Sigmoid colon (tissue), 7 donors: ENCODE measurements around the gene TNFRSF13B. TPM values are rescaled to one million over a fixed set of nuclear protein-coding genes. Genes with fewer than 3 reads are reported as not detected.
"Not testable (repeated sequence)": the region's sequence is repeated elsewhere in the genome, so short reads cannot be mapped to it uniquely, and the experiment has no call there.

Experiments
- DNase-seq: peaks from one replicate; pipeline ENCODE4 v3.0.0-alpha.2; 2019
- H3K27ac ChIP-seq, 4 donors: fragments of 200-600 bp; sonication (generic); one replicate each; pipeline ENCODE4 v1.5.1; 2016 to 2019; ENCODE audit warnings: mild to moderate bottlenecking in 1 of 4
- H3K27me3 ChIP-seq, 3 donors: fragments of 200-600 bp; sonication (generic); one replicate each; pipeline ENCODE4 v1.5.1; 2019; ENCODE audit warnings: mild to moderate bottlenecking in 1 of 3
- H3K36me3 ChIP-seq, 4 donors: fragments of 200-600 bp; sonication (generic); one replicate each; pipeline ENCODE4 v1.5.1; 2016 to 2019
- H3K4me1 ChIP-seq, 4 donors: fragments of 200-600 bp; sonication (generic); one replicate each; pipeline ENCODE4 v1.5.1; 2017 to 2019
- H3K4me3 ChIP-seq, 4 donors: fragments of 200-600 bp; sonication (generic); one replicate each; pipeline ENCODE4 v1.5.1; 2017 to 2019; ENCODE audit warnings: mild to moderate bottlenecking in 2 of 4, moderate library complexity in 1 of 4
- H3K9me3 ChIP-seq, 4 donors: fragments of 200-600 bp in 3 of 4; sonication (generic) in 3 of 4; one replicate each; pipeline versions ENCODE4 v1.5.1 to v1.6.1; 2013 to 2019
- EP300 ChIP-seq, 4 donors: sonication (generic); formaldehyde crosslinking; IDR thresholded peaks; one replicate each; pipeline ENCODE4 v1.6.1; 2017; ENCODE audit warnings: antibody characterized with exemption in 4 of 4
- POLR2A ChIP-seq, 2 donors: fragments of 450-650 bp; IDR thresholded peaks; one replicate each; pipeline ENCODE4 v1.6.1; 2016; ENCODE audit warnings: antibody characterized with exemption in 2 of 2, mild to moderate bottlenecking in 2 of 2, moderate library complexity in 2 of 2
- POLR2AphosphoS5 ChIP-seq, 4 donors: sonication (generic); formaldehyde crosslinking; IDR thresholded peaks; one replicate each; pipeline ENCODE4 v1.6.1; 2017; ENCODE audit warnings: antibody characterized with exemption in 4 of 4
- WGBS, 2 donors: extraction: QIAGEN DNeasy Blood & Tissue Kit; methylation state at CpG; one replicate each; pipeline ENCODE4 v1.1.7; 2013; 5-methylcytosine and 5-hydroxymethylcytosine counted together
- intact Hi-C: fragments of 100-400 bp; cut with DNase I; formaldehyde crosslinking; loops from one replicate; pipeline ENCODE4 v1.15.1; 2023
- polyA plus RNA-seq, 3 donors: library from polyadenylated mRNA; stranded (reverse); fragments of 200-250 nt; gene quantifications; one replicate each; pipeline ENCODE4 v1.2.3, GENCODE V29; 2013
- total RNA-seq, 4 donors: library from RNA; depleted of rRNA; stranded (reverse); fragments of >200 nt; gene quantifications; one replicate each; pipeline ENCODE4 v1.1.0, GENCODE V29; 2016
- TF ChIP-seq, protein P1 (sequence below), 4 experiments: fragments of 450-650 bp in 3 of 4; fragments of 200-600 bp in 1 of 4; IDR thresholded peaks; one replicate each; pipeline ENCODE4 v1.5.1; 2016 to 2019; ENCODE audit warnings: antibody characterized with exemption in 4 of 4, mild to moderate bottlenecking in 3 of 4, moderate library complexity in 2 of 4
- donor health status: healthy with polysubstance abuse.
- donor health status: Bipolar disorder and iron deficiency.
- donor health status: healthy.

The TNFRSF13B gene
- total and polyA plus RNA-seq, 7 donors = 15.2 TPM; not detected in 6

DNA sequence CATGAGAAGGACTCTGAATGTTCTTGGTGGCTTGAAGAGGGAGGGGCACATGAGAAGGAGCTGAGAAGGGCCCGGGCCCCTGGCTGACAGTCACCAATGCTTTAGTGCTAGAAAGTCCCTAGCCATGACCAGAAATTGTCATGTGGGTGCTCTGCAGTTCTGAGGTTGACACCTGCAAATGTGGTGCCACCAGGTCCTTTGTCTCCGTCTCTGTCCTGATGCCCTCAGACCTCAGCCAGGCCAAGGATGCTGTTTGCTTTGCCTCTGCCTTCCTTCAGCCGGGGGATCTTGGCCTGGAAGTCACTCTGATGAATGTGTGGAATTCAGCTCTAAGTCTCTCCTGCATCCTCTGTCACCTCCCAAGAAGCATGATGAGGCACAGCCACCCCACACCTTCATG lies 63.6 kb downstream of the TNFRSF13B start:
- TF ChIP-seq EP300 (IDR thresholded peaks at IDR 0.05) = no peak
- TF ChIP-seq POLR2AphosphoS5 (IDR thresholded peaks at IDR 0.05) = no peak
- TF ChIP-seq, protein P1, sequence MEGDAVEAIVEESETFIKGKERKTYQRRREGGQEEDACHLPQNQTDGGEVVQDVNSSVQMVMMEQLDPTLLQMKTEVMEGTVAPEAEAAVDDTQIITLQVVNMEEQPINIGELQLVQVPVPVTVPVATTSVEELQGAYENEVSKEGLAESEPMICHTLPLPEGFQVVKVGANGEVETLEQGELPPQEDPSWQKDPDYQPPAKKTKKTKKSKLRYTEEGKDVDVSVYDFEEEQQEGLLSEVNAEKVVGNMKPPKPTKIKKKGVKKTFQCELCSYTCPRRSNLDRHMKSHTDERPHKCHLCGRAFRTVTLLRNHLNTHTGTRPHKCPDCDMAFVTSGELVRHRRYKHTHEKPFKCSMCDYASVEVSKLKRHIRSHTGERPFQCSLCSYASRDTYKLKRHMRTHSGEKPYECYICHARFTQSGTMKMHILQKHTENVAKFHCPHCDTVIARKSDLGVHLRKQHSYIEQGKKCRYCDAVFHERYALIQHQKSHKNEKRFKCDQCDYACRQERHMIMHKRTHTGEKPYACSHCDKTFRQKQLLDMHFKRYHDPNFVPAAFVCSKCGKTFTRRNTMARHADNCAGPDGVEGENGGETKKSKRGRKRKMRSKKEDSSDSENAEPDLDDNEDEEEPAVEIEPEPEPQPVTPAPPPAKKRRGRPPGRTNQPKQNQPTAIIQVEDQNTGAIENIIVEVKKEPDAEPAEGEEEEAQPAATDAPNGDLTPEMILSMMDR (IDR thresholded peaks at IDR 0.05) = no peak
- TF ChIP-seq POLR2A (IDR thresholded peaks at IDR 0.05) = no peak
- DNase-seq = no peak
- intact Hi-C loops = no loop called here
- Histone ChIP-seq H3K27ac (no peak overlapping the region), H3K4me3 (no peak overlapping the region), H3K4me1 (no peaks in the 10 kb centered on the region), H3K9me3 (no peaks in the 10 kb centered on the region), H3K36me3 (no peaks in the 10 kb centered on the region), H3K27me3 (no peaks in the 10 kb centered on the region)
- 87 to 93% methylated on average over 3 of the region's 3 CpGs for WGBS, 2 donors

DNA sequence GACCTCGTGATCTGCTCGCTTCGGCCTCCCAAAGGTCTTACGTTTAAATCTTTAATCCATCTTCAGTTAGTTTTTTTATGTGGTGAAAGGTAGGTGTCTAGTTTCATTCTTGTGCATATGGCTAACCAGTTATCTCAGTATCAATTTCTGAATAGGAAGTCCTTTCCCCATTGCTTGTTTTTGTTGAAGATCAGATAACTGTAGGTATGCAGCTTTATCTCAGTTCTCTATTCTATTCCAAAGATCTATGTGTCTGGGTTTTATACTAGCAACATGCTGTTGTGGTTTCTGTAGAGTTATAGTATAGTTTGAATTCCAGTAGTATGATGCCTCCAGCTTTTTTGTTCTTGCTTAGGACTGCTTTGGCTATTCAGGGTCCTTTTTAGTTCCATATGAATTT lies 65.2 kb downstream of the TNFRSF13B start:
- H3K9me3 ChIP-seq = no peaks in the 10 kb centered on the region
- WGBS, 2 donors = 68 to 86% methylated on average over 4 of the region's 4 CpGs
- DNase-seq = no peak

DNA sequence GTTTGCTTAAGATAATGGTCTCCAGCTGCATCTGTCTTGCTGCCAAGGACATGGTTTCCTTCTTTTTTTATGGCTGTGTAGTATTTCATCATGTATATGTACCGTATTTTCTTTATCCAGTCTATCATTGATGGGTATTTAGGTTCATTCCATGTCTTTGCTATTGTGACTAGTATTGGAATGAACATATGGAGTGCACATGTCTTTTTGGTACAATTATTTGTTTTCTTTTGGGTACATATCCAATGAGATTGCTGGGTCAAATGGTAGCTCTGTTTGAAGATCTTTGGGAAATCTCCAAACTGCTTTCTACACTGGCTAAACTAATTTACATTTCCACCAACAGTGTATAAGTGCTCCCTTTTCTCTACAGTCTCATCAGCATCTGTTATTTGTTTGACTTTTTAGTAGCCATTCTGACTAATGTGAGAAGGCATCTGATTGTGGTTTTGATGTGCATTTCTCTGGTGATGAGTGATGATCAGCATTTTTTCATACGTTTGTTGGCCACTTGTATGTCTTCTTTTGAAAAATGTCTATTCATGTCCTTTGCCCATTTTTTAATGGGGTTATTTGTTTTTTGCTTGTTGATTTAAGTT lies 66.2 kb downstream of the TNFRSF13B start:
- no peak for DNase-seq
- WGBS, 2 donors = 43 to 64% methylated on average over 2 of the region's 2 CpGs

More for the DNA sequence above, 65.2 kb downstream of the TNFRSF13B start:
- intact Hi-C loops = no loop called here
- TF ChIP-seq, protein P1 (IDR thresholded peaks at IDR 0.05) = no peak
- no peak for TF ChIP-seq EP300 (IDR thresholded peaks at IDR 0.05)
- TF ChIP-seq POLR2AphosphoS5 (IDR thresholded peaks at IDR 0.05) = no peak
- TF ChIP-seq POLR2A (IDR thresholded peaks at IDR 0.05) = no peak
- Histone ChIP-seq H3K4me1 (no peaks in the 10 kb centered on the region), H3K36me3 (no peaks in the 10 kb centered on the region), H3K4me3 (no peak overlapping the region), H3K27me3 (no peaks in the 10 kb centered on the region), H3K27ac (no peak overlapping the region)

DNA sequence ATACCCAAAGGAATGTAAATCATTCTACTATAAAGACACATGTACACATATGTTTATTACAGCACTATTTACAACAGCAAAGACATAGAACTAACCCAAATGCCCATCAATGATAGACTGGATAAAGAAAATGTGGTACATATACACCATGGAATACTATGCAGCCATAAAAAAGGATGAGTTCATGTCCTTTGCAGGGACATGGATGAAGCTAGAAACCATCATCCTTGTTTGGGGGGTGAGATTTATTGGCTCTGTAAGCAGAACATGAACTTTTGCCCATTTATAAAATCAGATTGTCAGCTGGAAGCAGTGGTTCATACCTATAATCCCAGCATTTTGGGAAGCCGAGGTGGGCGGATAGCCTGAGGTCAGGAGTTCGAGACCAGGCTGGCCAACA lies 68.8 kb downstream of the TNFRSF13B start:
- 79 to 92% methylated on average over 3 of the region's 3 CpGs for WGBS, 2 donors
- H3K9me3 ChIP-seq, H3K4me3 ChIP-seq, intact Hi-C loops, H3K27ac ChIP-seq, DNase-seq, H3K36me3 ChIP-seq, H3K27me3 ChIP-seq, H3K4me1 ChIP-seq: not testable (repeated sequence)

More for the DNA sequence above, 66.2 kb downstream of the TNFRSF13B start:
- intact Hi-C loops = no loop called here
- H3K4me3 ChIP-seq = no peak overlapping the region
- TF ChIP-seq, protein P1 (IDR thresholded peaks at IDR 0.05) = no peak
- TF ChIP-seq POLR2AphosphoS5 (IDR thresholded peaks at IDR 0.05) = no peak
- no peak for TF ChIP-seq EP300 (IDR thresholded peaks at IDR 0.05)
- TF ChIP-seq POLR2A (IDR thresholded peaks at IDR 0.05) = no peak
- no peak overlapping the region for H3K27ac ChIP-seq
- H3K4me1 ChIP-seq = no peaks in the 10 kb centered on the region
- H3K27me3 ChIP-seq = no peaks in the 10 kb centered on the region
- H3K9me3 ChIP-seq = no peaks in the 10 kb centered on the region
- no peaks in the 10 kb centered on the region for H3K36me3 ChIP-seq

DNA sequence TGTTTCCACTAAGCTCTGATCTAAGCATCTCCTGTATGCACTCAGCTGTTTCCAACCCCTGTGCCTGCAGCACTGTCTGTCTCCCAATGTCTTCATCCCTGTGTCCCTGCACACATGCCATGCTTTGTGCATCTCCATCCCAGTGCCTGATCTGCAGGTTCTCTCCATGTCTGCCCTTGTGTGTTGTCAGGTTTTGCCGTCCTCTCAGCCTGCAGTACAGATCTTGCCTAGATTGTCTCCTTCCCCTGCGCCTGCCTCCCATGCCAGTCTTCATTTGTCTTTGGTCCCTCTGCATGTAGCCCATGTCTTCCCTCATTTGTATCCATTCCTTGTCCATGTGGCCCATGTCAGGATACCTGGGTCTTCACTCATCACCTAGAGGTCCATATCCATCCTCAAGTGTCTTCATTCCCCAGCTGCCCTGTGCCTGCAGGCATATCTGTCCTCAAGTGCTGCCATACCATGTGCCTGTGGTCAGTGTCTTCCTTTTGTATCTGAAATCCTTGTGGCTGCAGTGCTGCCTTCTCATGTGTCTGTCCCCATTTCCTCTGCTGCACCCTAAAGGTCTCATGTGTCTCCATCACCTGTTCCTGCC lies 71.5 kb downstream of the TNFRSF13B start:
- Histone ChIP-seq H3K4me3 (no peak overlapping the region), H3K36me3 (no peaks in the 10 kb centered on the region), H3K27me3 (no peaks in the 10 kb centered on the region), H3K27ac (no peak overlapping the region), H3K4me1 (no peaks in the 10 kb centered on the region), H3K9me3 (no peaks in the 10 kb centered on the region)
- TF ChIP-seq EP300 (IDR thresholded peaks at IDR 0.05) (no peak), POLR2A (IDR thresholded peaks at IDR 0.05) (no peak)
- TF ChIP-seq, protein P1 (IDR thresholded peaks at IDR 0.05) = no peak
- 91 to 94% methylated on average over 2 of the region's 2 CpGs for WGBS, 2 donors
- intact Hi-C loops = no loop called here
- no peak for DNase-seq

DNA sequence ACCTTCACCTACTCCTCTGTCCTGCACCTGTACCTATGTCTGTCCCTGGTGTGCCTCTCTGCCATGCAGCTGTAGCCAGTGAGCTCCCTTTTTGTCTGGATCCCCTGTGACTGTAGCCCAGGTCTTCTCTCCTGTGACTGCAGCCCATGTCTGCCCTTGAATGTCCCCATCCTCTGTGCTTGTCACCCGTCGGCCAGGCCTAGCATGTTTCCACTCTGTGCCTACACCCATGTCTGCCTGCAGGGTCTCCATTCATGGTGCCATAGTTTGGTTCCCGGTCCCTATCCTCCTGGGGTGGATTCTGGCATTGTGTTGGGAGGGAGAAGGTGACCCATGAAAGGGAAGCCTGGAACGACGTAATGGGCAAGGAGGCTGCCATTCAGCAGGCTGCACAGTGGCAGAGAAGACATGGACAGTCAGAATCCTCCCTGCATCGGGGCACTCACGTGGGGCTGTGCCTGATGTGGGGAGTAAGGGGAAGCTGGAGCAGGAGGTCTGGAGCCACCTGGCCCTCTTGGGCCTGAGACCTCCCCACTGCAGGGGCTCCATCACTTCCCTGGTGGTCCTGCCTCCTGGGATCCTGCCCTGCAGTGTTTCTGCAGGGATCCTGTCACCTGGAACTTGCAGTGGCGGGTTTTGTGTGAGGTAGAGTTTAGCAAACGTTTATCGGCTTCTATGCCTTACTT lies 74.6 kb downstream of the TNFRSF13B start:
- H3K4me1 ChIP-seq, intact Hi-C loops, H3K27me3 ChIP-seq, H3K36me3 ChIP-seq, DNase-seq, H3K9me3 ChIP-seq, H3K27ac ChIP-seq, H3K4me3 ChIP-seq: not testable (repeated sequence)
- 79 to 82% methylated on average over 10 of the region's 10 CpGs for WGBS, 2 donors

DNA sequence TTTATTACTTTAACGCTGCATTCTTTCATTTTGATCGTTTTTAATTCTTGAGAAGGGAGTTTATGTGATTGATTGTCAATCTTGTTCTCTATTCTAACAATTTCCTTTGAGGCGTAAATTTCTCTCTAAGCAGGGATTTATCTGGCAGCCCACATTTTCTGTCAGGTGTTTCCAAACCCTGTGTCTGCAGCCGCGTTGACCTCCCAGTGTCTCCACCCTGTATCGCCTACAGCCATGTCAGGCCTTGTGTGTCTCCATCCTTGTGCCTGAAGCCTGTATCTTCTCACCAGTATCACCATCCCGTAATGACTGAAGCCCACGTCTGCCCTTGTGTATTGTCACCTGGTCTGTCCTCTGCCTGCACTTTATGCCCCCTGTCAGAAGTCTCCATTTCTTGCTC lies 75.7 kb downstream of the TNFRSF13B start:
- WGBS, 2 donors = 89 to 92% methylated on average over 8 of the region's 8 CpGs
- H3K27me3 ChIP-seq, H3K9me3 ChIP-seq, H3K36me3 ChIP-seq, H3K4me1 ChIP-seq, H3K4me3 ChIP-seq, H3K27ac ChIP-seq, intact Hi-C loops, DNase-seq: not testable (repeated sequence)

DNA sequence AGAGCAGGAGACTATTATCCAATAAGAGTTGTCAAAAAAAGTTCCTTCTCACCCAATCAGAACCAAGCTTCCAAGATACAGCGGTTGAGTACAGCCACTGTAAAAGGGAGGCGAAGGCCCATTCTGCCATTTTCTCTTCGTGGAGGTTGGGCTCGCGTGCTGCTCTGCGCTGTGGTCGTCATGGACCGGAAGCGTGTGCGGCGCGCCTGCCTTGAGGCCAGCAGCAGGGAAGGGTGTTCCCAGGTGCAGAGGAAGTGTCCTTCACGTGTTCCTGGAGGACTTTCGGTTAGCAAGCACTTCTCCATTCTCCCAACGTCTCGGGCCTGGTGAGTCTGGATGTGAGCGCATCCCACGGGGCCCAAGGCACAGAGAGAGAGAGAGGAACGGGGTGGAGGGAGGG lies 78.4 kb downstream of the TNFRSF13B start:
- DNase-seq, H3K4me3 ChIP-seq, H3K27ac ChIP-seq, H3K9me3 ChIP-seq, H3K27me3 ChIP-seq, intact Hi-C loops, H3K36me3 ChIP-seq, H3K4me1 ChIP-seq: not testable (repeated sequence)
- 93% methylated on average over 19 of the region's 19 CpGs for WGBS, 2 donors
